ENCODE measurements around the gene GNAL. TPM values are rescaled to one million over a fixed set of nuclear protein-coding genes. Genes with fewer than 3 reads are reported as not detected.

The GNAL gene
- total and polyA plus RNA-seq, 2 of the 4 experiments (the other 2 are of a cell fraction), result 0.15 to 0.36 TPM

DNA sequence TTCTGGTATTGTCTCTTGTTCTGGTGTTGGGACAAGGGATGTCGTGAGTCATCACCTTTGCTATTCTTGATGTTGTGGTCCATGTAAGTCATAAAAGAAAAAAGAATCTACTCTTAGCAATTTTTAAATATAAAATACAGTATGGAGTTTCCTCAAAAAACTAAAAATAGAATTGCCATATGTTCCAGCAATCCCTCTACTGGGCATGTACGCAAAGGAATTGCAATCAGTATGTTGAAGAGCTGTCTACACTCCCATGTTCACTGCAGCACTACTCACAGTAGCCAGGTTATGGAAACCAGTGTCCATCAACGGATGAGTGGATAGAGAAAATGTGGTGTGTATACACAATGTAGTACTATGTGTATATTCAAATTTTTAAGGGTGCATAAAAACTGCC is 10.9 kb upstream of the GNAL start:
- H2AK5ac ChIP-seq (ENCODE audit: low read depth, low read length), result no peak overlapping the region
- CTCF ChIA-PET, result no interaction called here

More for the DNA sequence above, 10.9 kb upstream of the GNAL start:
- H2BK5ac ChIP-seq (ENCODE audit: low read depth, low read length, poor library complexity, severe bottlenecking), result no peak overlapping the region
- H3K79me1 ChIP-seq (ENCODE audit: low read depth in 1 of 2, low read length in 2 of 2), result no peaks in the 10 kb centered on the region
- intact Hi-C loops (cut with micrococcal nuclease) (no loop called here), in situ Hi-C loops (cut with MboI; ENCODE audit: low sequenced_read_pairs) (no loop called here), dilution Hi-C loops (cut with HindIII; ENCODE audit: low sequenced_read_pairs, unreplicated experiment) (no loop called here)
- H3K9ac ChIP-seq (ENCODE audit: low read depth, low read length), result no peak overlapping the region
- no TSS peak for BruUV-seq (replicated peaks)
- no peaks in the 10 kb centered on the region for H3K36me3 ChIP-seq (ENCODE audit: control insufficient read depth, insufficient read depth, low read length)
- H3K4me1 ChIP-seq (ENCODE audit: control insufficient read depth, insufficient read depth, low read length), result no peaks in the 10 kb centered on the region
- no peak overlapping the region for H3K23ac ChIP-seq (ENCODE audit: low read depth, low read length)
- H3K27ac ChIP-seq (ENCODE audit: insufficient read depth, low read length), result no peak overlapping the region
- H3K4me2 ChIP-seq (ENCODE audit: low read depth, low read length), result no peak overlapping the region
- H3K4ac ChIP-seq (ENCODE audit: low read depth, low read length), result no peak overlapping the region
- H3K4me3 ChIP-seq (ENCODE audit: insufficient read depth, low read depth, low read length), result no peak overlapping the region
- no CpG with 5 or more reads among the region's 3 CpGs for WGBS, 2 experiments (ENCODE audit: extremely low coverage in 2 of 2, insufficient read length in 1 of 2)
- no peaks in the 10 kb centered on the region for H3K9me1 ChIP-seq (ENCODE audit: insufficient read depth, low read length)
- POLR2A ChIA-PET (ENCODE audit: unreplicated experiment), result no interaction called here
- H2BK15ac ChIP-seq (ENCODE audit: low read depth, low read length), result no peak overlapping the region
- no peak overlapping the region for H2AK9ac ChIP-seq (replicated peaks; ENCODE audit: low read depth, low read length, poor library complexity)
- no peak overlapping the region for H2BK20ac ChIP-seq (ENCODE audit: low read depth, low read length)
- no peak overlapping the region for H2AFZ ChIP-seq (replicated peaks; ENCODE audit: low read length, poor library complexity)
- no peaks in the 10 kb centered on the region for H3K9me3 ChIP-seq (ENCODE audit: control insufficient read depth, insufficient read depth, low read length)
- no peak overlapping the region for H3K56ac ChIP-seq (ENCODE audit: extremely low read depth, insufficient read depth, low read length)
- H4K91ac ChIP-seq (ENCODE audit: insufficient read depth, low read depth, low read length), result no peak overlapping the region
- H4K20me1 ChIP-seq (ENCODE audit: insufficient read depth, low read length), result no peaks in the 10 kb centered on the region
- H3K27me3 ChIP-seq (ENCODE audit: control insufficient read depth, insufficient read depth, low read length), result peaks cover 10% of the 10 kb centered on the region
- ATAC-seq (ENCODE audit: low read depth) (no peak), DNase-seq (no peak)
- no peak overlapping the region for H2BK120ac ChIP-seq (ENCODE audit: low read depth, low read length)
- H4K5ac ChIP-seq (ENCODE audit: low read depth, low read length), result no peak overlapping the region
- no peak overlapping the region for H3K18ac ChIP-seq (ENCODE audit: low read depth, low read length)
- TF ChIP-seq, protein P1, sequence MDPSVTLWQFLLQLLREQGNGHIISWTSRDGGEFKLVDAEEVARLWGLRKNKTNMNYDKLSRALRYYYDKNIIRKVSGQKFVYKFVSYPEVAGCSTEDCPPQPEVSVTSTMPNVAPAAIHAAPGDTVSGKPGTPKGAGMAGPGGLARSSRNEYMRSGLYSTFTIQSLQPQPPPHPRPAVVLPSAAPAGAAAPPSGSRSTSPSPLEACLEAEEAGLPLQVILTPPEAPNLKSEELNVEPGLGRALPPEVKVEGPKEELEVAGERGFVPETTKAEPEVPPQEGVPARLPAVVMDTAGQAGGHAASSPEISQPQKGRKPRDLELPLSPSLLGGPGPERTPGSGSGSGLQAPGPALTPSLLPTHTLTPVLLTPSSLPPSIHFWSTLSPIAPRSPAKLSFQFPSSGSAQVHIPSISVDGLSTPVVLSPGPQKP (IDR thresholded peaks at IDR 0.05; ENCODE audit: borderline replicate concordance, low read depth, low read length), result no peak
- no peak for TF ChIP-seq RCOR1 (IDR thresholded peaks at IDR 0.05; ENCODE audit: insufficient replicate concordance, low read length)
- TF ChIP-seq CEBPB (IDR thresholded peaks at IDR 0.05; ENCODE audit: low read depth, low read length), result no peak
- H4K8ac ChIP-seq (ENCODE audit: low read depth in 2 of 2, low read length in 2 of 2), result no peak overlapping the region
- H3K14ac ChIP-seq (replicated peaks; ENCODE audit: low read depth, low read length), result no peak overlapping the region
